ENCODE data around the gene CYP2D6. TPM values are rescaled to one million over a fixed set of nuclear protein-coding genes. Genes with fewer than 3 reads are reported as not detected.

Gene CYP2D6
- total and polyA plus RNA-seq, 10 of the 15 experiments (the other 5 are each of a cell fraction or from before 2014, with no cell fraction given), result 0.08 to 1.4 (median 0.39) TPM

- intact Hi-C loops (cut with micrococcal nuclease; ENCODE audit: unreplicated experiment), result loop anchor here (5.0 kb wide), 1 partner anchor 198 kb away; the partner anchor contains the start of gene SEPTIN3
- ChIA-PET POLR2A (interaction anchor here (0.6 kb wide), 1 partner anchor 441 kb away, joined by 3 read pairs; no protein-coding TSS in a partner anchor), SMC1A (ENCODE audit: uncharacterized antibody, unreplicated experiment) (interaction anchor here (0.5 to 1.2 kb wide), 2 partner anchors 21 to 564 kb away, joined by 3 read pairs; no protein-coding TSS in a partner anchor), RAD21 (ENCODE audit: unreplicated experiment) (no interaction called here), CTCF (no interaction called here)
- Histone ChIP-seq H3K4me1 (ENCODE audit: control insufficient read depth, insufficient read depth, low read length) (no peaks in the 10 kb centered on the region), H3K4me2 (ENCODE audit: control insufficient read depth, insufficient read depth) (no peak overlapping the region), H3K79me2 (ENCODE audit: control insufficient read depth, insufficient read depth, low read length) (no peaks in the 10 kb centered on the region), H3K4me3 (no peak overlapping the region), H3K36me3 (ENCODE audit: control insufficient read depth in 2 of 2, insufficient read depth in 2 of 2, low read length in 1 of 2) (peaks cover 14 to 47% of the 10 kb centered on the region in 2 experiments), H3K27ac (ENCODE audit: control insufficient read depth, insufficient read depth) (no peak overlapping the region), H4K20me1 (ENCODE audit: control insufficient read depth, insufficient read depth) (no peaks in the 10 kb centered on the region), H3K9me3 (replicated peaks; ENCODE audit: control insufficient read depth, insufficient read depth, low read length) (no peaks in the 10 kb centered on the region), H3K9ac (ENCODE audit: control insufficient read depth, insufficient read depth, low read length) (no peak overlapping the region), H3K27me3 (replicated peaks in 1 of 2; ENCODE audit: control insufficient read depth in 2 of 2, insufficient read depth in 2 of 2, low read length in 1 of 2) (no peaks in the 10 kb centered on the region), H2AFZ (ENCODE audit: control insufficient read depth, low read depth, low read length) (no peak overlapping the region)
- no peak for ATAC-seq
- TF ChIP-seq ATF7 (IDR thresholded peaks at IDR 0.05; ENCODE audit: low read depth) (no peak), RAD21 (IDR thresholded peaks at IDR 0.05; ENCODE audit: insufficient read depth, low read depth, low read length) (no peak), RELA (IDR thresholded peaks at IDR 0.05; ENCODE audit: borderline replicate concordance, partially characterized antibody) (no peak), KLF5 (IDR thresholded peaks at IDR 0.05; ENCODE audit: partially characterized antibody) (no peak), MTA2 (IDR thresholded peaks at IDR 0.05; ENCODE audit: low read depth) (no peak), YY1 (IDR thresholded peaks at IDR 0.05; ENCODE audit: low read depth, low read length) (no peak), SP1 (IDR thresholded peaks at IDR 0.05; ENCODE audit: low read depth, low read length) (no peak), CREM (IDR thresholded peaks at IDR 0.05; ENCODE audit: low read depth) (no peak), SUZ12 (IDR thresholded peaks at IDR 0.05; ENCODE audit: unreplicated experiment) (no peak), TARDBP (IDR thresholded peaks at IDR 0.05; ENCODE audit: borderline replicate concordance) (no peak), IKZF2 (IDR thresholded peaks at IDR 0.05) (no peak)
- TF ChIP-seq, protein P1, sequence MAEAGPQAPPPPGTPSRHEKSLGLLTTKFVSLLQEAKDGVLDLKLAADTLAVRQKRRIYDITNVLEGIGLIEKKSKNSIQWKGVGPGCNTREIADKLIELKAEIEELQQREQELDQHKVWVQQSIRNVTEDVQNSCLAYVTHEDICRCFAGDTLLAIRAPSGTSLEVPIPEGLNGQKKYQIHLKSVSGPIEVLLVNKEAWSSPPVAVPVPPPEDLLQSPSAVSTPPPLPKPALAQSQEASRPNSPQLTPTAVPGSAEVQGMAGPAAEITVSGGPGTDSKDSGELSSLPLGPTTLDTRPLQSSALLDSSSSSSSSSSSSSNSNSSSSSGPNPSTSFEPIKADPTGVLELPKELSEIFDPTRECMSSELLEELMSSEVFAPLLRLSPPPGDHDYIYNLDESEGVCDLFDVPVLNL (IDR thresholded peaks at IDR 0.05; ENCODE audit: low read depth, low read length), result no peak
- TF ChIP-seq, protein P2, sequence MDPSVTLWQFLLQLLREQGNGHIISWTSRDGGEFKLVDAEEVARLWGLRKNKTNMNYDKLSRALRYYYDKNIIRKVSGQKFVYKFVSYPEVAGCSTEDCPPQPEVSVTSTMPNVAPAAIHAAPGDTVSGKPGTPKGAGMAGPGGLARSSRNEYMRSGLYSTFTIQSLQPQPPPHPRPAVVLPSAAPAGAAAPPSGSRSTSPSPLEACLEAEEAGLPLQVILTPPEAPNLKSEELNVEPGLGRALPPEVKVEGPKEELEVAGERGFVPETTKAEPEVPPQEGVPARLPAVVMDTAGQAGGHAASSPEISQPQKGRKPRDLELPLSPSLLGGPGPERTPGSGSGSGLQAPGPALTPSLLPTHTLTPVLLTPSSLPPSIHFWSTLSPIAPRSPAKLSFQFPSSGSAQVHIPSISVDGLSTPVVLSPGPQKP (IDR thresholded peaks at IDR 0.05; ENCODE audit: low read depth, low read length), result no peak
- TF ChIP-seq, protein P3, sequence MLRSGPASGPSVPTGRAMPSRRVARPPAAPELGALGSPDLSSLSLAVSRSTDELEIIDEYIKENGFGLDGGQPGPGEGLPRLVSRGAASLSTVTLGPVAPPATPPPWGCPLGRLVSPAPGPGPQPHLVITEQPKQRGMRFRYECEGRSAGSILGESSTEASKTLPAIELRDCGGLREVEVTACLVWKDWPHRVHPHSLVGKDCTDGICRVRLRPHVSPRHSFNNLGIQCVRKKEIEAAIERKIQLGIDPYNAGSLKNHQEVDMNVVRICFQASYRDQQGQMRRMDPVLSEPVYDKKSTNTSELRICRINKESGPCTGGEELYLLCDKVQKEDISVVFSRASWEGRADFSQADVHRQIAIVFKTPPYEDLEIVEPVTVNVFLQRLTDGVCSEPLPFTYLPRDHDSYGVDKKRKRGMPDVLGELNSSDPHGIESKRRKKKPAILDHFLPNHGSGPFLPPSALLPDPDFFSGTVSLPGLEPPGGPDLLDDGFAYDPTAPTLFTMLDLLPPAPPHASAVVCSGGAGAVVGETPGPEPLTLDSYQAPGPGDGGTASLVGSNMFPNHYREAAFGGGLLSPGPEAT (IDR thresholded peaks at IDR 0.05; ENCODE audit: low read depth), result no peak
- WGBS (ENCODE audit: insufficient coverage, insufficient replicate concordance, low lambda C conversion rate, missing lambda C conversion rate), result 87% methylated on average over 5 of the region's 5 CpGs
- no TSS peak for BruUV-seq (replicated peaks)
- in situ Hi-C loops (cut with MboI), result loop anchor here (5.0 kb wide), 1 partner anchor 272 kb away; no protein-coding TSS in a partner anchor
- no peak for DNase-seq (ENCODE audit: low read depth, low spot score)
- no peak for FAIRE-seq
These were observed 34.3 kb upstream of the CYP2D6 start for GRCh38 chr22:42164901-42165300.

Data from GM12878 (cell line).